ENCODE measurements around the gene ADAP1. TPM values are rescaled to one million over a fixed set of nuclear protein-coding genes. Genes with fewer than 3 reads are reported as not detected.

Gene ADAP1
- total RNA-seq, 2 experiments from 2014 or later, result 6.8 to 7.2 TPM

DNA sequence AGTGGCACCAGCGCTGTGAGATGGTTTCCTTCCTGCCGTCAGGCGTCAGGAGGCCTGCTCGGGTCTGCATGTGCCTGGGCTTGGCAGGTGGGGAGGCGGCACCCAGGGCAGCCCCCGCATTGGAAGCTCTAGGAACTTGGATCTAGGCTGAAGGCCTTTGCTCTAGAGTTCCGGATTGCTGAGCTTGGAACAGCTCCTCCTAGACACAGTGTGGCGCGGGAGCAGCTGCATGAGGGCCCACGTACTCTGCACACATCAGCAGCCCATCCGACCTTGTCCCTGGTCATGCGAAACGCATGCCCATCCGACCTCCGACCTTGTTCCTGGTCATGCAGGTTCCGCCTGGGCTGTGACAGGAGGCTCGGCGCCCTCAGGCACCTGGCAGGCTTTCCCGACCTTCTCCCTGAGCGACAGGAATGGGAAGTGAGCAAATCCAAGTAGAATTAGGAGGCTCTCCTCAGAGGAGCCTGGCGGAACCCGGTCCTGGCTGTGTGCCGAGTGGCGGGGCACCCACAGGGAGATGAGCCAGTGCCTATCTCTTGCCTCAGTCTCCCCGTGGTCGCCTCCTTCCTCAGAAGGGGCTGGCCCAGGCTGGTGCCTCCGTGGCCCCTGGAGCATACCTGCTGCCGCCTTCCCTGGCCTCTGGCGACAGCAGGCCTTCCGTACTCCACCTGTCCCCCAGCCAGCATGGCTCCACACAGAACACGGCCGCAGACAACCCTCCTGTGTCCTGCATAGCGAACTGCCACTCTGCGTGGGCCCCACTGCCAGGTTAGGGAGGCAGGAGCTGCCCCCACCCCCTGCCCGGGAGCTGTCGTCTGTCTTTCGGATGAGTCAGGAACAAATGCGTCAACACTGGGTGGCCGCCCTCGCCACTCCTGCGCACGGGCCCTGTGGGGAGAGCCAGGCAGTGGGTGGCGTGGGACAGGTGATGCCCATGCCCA lies 66.1 kb downstream of the ADAP1 start:
- Histone ChIP-seq H3K9me3 (ENCODE audit: control insufficient read depth in 1 of 2, insufficient read depth in 1 of 2, low read length in 2 of 2) (no peaks in the 10 kb centered on the region), H3K27me3 (ENCODE audit: control insufficient read depth in 1 of 2, insufficient read depth in 2 of 2, low read length in 2 of 2) (no peaks in the 10 kb centered on the region), H3K36me3 (ENCODE audit: insufficient read depth, low read length) (peaks cover 68% of the 10 kb centered on the region), H3K27ac (ENCODE audit: low read depth in 1 of 2, low read length in 2 of 2) (no peak overlapping the region), H3K4me3 (ENCODE audit: low read length) (no peak overlapping the region), H3K4me1 (ENCODE audit: insufficient read depth, low read length) (peaks cover 24% of the 10 kb centered on the region)
- H3K9me3 Mint-ChIP-seq, result no peaks in the 10 kb centered on the region
- peaks cover 44% of the 10 kb centered on the region for H3K36me3 Mint-ChIP-seq (ENCODE audit: low read depth)
- CTCF ChIA-PET, result no interaction called here
- no peak overlapping the region for H3K27ac Mint-ChIP-seq
- H3K27me3 Mint-ChIP-seq, result no peaks in the 10 kb centered on the region
- POLR2A ChIA-PET, result no interaction called here
- H3K4me1 Mint-ChIP-seq (ENCODE audit: low read depth), result peaks cover under 1% of the 10 kb centered on the region
- no peak overlapping the region for H3K4me3 Mint-ChIP-seq
- TF ChIP-seq, protein P1, sequence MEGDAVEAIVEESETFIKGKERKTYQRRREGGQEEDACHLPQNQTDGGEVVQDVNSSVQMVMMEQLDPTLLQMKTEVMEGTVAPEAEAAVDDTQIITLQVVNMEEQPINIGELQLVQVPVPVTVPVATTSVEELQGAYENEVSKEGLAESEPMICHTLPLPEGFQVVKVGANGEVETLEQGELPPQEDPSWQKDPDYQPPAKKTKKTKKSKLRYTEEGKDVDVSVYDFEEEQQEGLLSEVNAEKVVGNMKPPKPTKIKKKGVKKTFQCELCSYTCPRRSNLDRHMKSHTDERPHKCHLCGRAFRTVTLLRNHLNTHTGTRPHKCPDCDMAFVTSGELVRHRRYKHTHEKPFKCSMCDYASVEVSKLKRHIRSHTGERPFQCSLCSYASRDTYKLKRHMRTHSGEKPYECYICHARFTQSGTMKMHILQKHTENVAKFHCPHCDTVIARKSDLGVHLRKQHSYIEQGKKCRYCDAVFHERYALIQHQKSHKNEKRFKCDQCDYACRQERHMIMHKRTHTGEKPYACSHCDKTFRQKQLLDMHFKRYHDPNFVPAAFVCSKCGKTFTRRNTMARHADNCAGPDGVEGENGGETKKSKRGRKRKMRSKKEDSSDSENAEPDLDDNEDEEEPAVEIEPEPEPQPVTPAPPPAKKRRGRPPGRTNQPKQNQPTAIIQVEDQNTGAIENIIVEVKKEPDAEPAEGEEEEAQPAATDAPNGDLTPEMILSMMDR (IDR thresholded peaks at IDR 0.05), result no peak
- ATAC-seq (ENCODE audit: poor library complexity), result no peak
- intact Hi-C loops (cut with DNase I, micrococcal nuclease), result no loop called here
- no peak for DNase-seq

DNA sequence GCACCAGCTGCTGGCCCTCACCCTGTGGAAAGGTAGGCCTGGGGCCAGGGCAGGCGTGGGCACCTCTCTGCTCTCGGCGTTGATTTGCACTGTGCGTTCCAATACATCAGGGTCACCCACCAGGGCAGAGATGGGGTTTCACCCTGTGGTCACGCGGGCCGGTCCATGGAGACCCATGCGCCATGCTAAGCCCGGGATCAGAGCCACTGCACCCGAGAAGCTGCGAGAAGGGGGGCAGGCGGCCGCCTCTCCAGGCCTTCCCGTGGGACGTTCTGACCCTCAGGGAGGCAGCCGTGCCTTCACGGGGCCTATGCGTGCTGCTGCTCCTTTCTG lies 67.0 kb downstream of the ADAP1 start:
- no peaks in the 10 kb centered on the region for H3K9me3 ChIP-seq (ENCODE audit: control insufficient read depth in 1 of 2, insufficient read depth in 1 of 2, low read length in 2 of 2)
- DNase-seq (no peak), ATAC-seq (ENCODE audit: poor library complexity) (no peak)
- TF ChIP-seq, protein P1 (IDR thresholded peaks at IDR 0.05), result no peak
- Mint-ChIP-seq H3K36me3 (ENCODE audit: low read depth) (peaks cover 45% of the 10 kb centered on the region), H3K27ac (no peak overlapping the region), H3K9me3 (no peaks in the 10 kb centered on the region), H3K4me3 (no peak overlapping the region), H3K4me1 (ENCODE audit: low read depth) (peaks cover 7% of the 10 kb centered on the region), H3K27me3 (no peaks in the 10 kb centered on the region)
- H3K36me3 ChIP-seq (ENCODE audit: insufficient read depth, low read length), result peaks cover 68% of the 10 kb centered on the region
- no peaks in the 10 kb centered on the region for H3K27me3 ChIP-seq (ENCODE audit: control insufficient read depth in 1 of 2, insufficient read depth in 2 of 2, low read length in 2 of 2)
- ChIA-PET POLR2A (no interaction called here), CTCF (no interaction called here)
- H3K27ac ChIP-seq (ENCODE audit: low read depth in 1 of 2, low read length in 2 of 2), result no peak overlapping the region
- intact Hi-C loops (cut with DNase I, micrococcal nuclease), result no loop called here
- H3K4me3 ChIP-seq (ENCODE audit: low read length), result no peak overlapping the region
- H3K4me1 ChIP-seq (ENCODE audit: insufficient read depth, low read length), result peaks cover 33% of the 10 kb centered on the region

DNA sequence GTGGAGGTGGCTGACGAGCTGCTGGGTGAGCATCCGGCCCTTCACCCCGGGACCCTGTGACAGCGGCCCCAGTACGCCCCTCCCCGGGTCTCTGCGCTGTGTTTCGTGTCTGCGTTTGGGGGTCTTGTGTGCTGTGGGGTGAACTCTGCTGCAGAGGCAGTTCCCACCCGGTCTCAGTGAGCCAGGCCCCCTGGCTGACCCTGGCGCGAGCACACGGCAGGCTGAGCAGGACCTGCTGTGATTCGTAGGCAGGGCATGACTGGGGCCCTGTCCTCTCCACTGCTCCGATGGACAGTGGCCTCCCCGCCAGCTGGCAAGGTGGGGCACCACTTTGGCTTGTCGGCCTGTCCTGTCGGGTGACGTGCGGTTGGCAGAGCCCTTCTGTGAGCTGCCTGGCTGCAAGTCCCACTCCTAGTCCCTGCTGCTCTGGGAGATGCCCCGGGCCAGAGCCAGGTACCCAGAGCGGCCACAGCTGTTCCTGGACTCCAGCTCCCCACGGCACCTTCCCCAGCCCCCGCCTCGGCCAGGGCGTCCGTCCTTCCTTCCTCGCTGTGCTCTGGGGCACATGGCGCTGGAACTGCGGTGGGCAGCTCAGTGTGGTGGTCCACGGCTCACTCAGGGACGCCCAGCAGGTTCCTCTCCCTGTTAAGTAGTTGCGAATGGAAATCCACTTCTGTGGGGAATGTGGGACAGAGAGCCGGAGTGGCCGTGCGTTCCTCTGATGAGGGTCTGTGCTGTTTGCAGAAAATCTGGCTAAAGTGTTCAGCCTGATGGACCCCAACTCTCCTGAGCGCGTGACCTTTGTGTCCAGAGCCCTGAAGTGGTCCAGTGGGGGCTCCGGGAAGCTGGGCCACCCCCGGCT lies 67.6 kb downstream of the ADAP1 start:
- TF ChIP-seq, protein P1 (IDR thresholded peaks at IDR 0.05), result no peak
- H3K4me1 Mint-ChIP-seq (ENCODE audit: low read depth), result peaks cover 10% of the 10 kb centered on the region
- H3K36me3 Mint-ChIP-seq (ENCODE audit: low read depth), result peaks cover 39% of the 10 kb centered on the region
- POLR2A ChIA-PET, result no interaction called here
- ATAC-seq (ENCODE audit: poor library complexity) (no peak), DNase-seq (no peak)
- no peaks in the 10 kb centered on the region for H3K9me3 Mint-ChIP-seq
- Histone ChIP-seq H3K36me3 (ENCODE audit: insufficient read depth, low read length) (peaks cover 65% of the 10 kb centered on the region), H3K9me3 (ENCODE audit: control insufficient read depth in 1 of 2, insufficient read depth in 1 of 2, low read length in 2 of 2) (no peaks in the 10 kb centered on the region), H3K4me1 (ENCODE audit: insufficient read depth, low read length) (peaks cover 38% of the 10 kb centered on the region), H3K27ac (ENCODE audit: low read depth in 1 of 2, low read length in 2 of 2) (no peak overlapping the region), H3K27me3 (ENCODE audit: control insufficient read depth in 1 of 2, insufficient read depth in 2 of 2, low read length in 2 of 2) (no peaks in the 10 kb centered on the region), H3K4me3 (ENCODE audit: low read length) (no peak overlapping the region)
- no peaks in the 10 kb centered on the region for H3K27me3 Mint-ChIP-seq
- intact Hi-C loops (cut with DNase I, micrococcal nuclease), result no loop called here
- H3K27ac Mint-ChIP-seq, result no peak overlapping the region
- CTCF ChIA-PET, result no interaction called here
- H3K4me3 Mint-ChIP-seq, result no peak overlapping the region
